ENCODE data around the gene IRX2. TPM values are rescaled to one million over a fixed set of nuclear protein-coding genes. Genes with fewer than 3 reads are reported as not detected.

Gene IRX2
- total RNA-seq, 1 donor from 2014 or later = 9.1 TPM

GRCh38 chr5:2738156-2738699 is 13.2 kb downstream of the IRX2 start:
- Mint-ChIP-seq H3K27me3 (ENCODE audit: low read depth) (peaks cover 4% of the 10 kb centered on the region), H3K4me1 (ENCODE audit: low read depth) (no peaks in the 10 kb centered on the region), H3K4me3 (ENCODE audit: unreplicated experiment) (no peak overlapping the region), H3K9me3 (ENCODE audit: low read depth) (no peaks in the 10 kb centered on the region), H3K36me3 (ENCODE audit: low read depth) (no peaks in the 10 kb centered on the region), H3K27ac (ENCODE audit: unreplicated experiment) (no peak overlapping the region)
- no peak for TF ChIP-seq CTCF (IDR thresholded peaks at IDR 0.05)
- DNase-seq (ENCODE audit: low spot score) = no peak

- no peak for TF ChIP-seq CTCF (IDR thresholded peaks at IDR 0.05)
- Mint-ChIP-seq H3K4me1 (ENCODE audit: low read depth) (no peaks in the 10 kb centered on the region), H3K27ac (ENCODE audit: unreplicated experiment) (no peak overlapping the region), H3K27me3 (ENCODE audit: low read depth) (peaks cover 8% of the 10 kb centered on the region), H3K4me3 (ENCODE audit: unreplicated experiment) (no peak overlapping the region), H3K36me3 (ENCODE audit: low read depth) (no peaks in the 10 kb centered on the region), H3K9me3 (ENCODE audit: low read depth) (no peaks in the 10 kb centered on the region)
- DNase-seq (ENCODE audit: low spot score) = no peak
Measured at GRCh38 chr5:2737273-2738155, 14.0 kb downstream of the IRX2 start.

DNA sequence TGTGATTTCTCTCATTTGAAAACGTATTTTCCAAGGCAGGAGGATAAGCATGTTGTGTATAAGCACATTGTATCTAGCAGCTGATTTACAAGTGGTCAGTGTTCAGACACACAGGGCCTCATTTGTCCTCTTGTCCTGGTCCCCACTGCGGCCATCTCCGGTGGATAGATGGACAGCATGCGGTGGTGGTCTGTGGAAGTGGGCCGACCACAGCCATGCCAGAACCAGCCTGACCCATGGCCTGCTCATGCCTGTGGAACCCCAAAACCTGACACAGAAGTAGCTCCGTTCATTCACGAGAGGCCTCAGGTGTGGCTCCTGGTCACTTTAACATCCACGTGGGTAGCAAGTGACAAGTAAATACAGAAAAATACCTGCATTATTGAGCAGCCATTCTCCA is 14.6 kb downstream of the IRX2 start:
- Mint-ChIP-seq H3K27me3 (ENCODE audit: low read depth) (peaks cover 12% of the 10 kb centered on the region), H3K36me3 (ENCODE audit: low read depth) (no peaks in the 10 kb centered on the region), H3K27ac (ENCODE audit: unreplicated experiment) (no peak overlapping the region), H3K9me3 (ENCODE audit: low read depth) (no peaks in the 10 kb centered on the region), H3K4me3 (ENCODE audit: unreplicated experiment) (no peak overlapping the region), H3K4me1 (ENCODE audit: low read depth) (no peaks in the 10 kb centered on the region)
- DNase-seq (ENCODE audit: low spot score) = no peak
- no peak for TF ChIP-seq CTCF (IDR thresholded peaks at IDR 0.05)

DNA sequence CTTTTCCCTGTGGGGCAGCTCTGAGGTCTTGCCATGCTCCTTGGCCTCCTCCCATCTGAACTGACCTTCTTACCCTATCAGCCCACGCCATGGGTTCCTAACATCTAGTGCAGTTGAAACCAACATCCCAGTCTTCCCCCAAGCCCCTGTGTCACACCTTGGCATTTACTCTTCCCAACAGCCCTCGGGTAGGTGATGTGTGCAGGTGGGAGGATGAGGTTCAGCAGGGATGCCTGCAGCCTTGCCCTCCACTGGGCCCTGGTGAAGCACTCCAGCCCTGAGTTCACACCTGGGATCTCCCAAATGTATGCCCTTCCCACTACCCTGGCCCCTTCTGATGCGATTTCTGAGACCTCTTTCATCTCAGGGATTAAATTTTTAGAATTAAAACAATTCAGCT is 15.5 kb downstream of the IRX2 start:
- no peak for TF ChIP-seq CTCF (IDR thresholded peaks at IDR 0.05)
- Mint-ChIP-seq H3K4me1 (ENCODE audit: low read depth) (no peaks in the 10 kb centered on the region), H3K9me3 (ENCODE audit: low read depth) (no peaks in the 10 kb centered on the region), H3K36me3 (ENCODE audit: low read depth) (no peaks in the 10 kb centered on the region), H3K27ac (ENCODE audit: unreplicated experiment) (no peak overlapping the region), H3K27me3 (ENCODE audit: low read depth) (peaks cover 13% of the 10 kb centered on the region), H3K4me3 (ENCODE audit: unreplicated experiment) (no peak overlapping the region)
- DNase-seq (ENCODE audit: low spot score) = no peak

- Mint-ChIP-seq H3K27me3 (ENCODE audit: low read depth) (peaks cover 15% of the 10 kb centered on the region), H3K4me1 (ENCODE audit: low read depth) (no peaks in the 10 kb centered on the region)
- no peak for DNase-seq (ENCODE audit: low spot score)
Measured at GRCh38 chr5:2732850-2733249, 18.6 kb downstream of the IRX2 start.

More at GRCh38 chr5:2732850-2733249, 18.6 kb downstream of the IRX2 start:
- Mint-ChIP-seq H3K27ac (ENCODE audit: unreplicated experiment) (no peak overlapping the region), H3K36me3 (ENCODE audit: low read depth) (no peaks in the 10 kb centered on the region), H3K4me3 (ENCODE audit: unreplicated experiment) (no peak overlapping the region), H3K9me3 (ENCODE audit: low read depth) (no peaks in the 10 kb centered on the region)
- TF ChIP-seq CTCF (IDR thresholded peaks at IDR 0.05) = no peak
